H1 (cell line): ENCODE results near the gene DKC1. TPM values are rescaled to one million over a fixed set of nuclear protein-coding genes. Genes with fewer than 3 reads are reported as not detected.

Experiments
- CBX5 ChIP-seq: fragments of 300-800, 300-1000 bp; sonication (generic); IDR thresholded peaks from 2 replicates; pipeline ENCODE4 v1.7.1; 2016; ENCODE audit warnings: antibody characterized with exemption, low read length, low read depth
- CHD7 ChIP-seq: fragments of 300-600 bp; sonication (generic); IDR thresholded peaks from 2 replicates; pipeline ENCODE4 v1.7.1; 2012; ENCODE audit warnings: low read length, moderate library complexity, mild to moderate bottlenecking, inconsistent platforms; ENCODE audit not compliant: insufficient replicate concordance
- CTCF ChIP-seq, 3 experiments: IDR thresholded peaks; 1 replicate in 2 of 3; 2 replicates in 1 of 3; pipeline versions ENCODE4 v1.5.1 to v1.6.1; 2011; ENCODE audit warnings: low read length in 3 of 3, mild to moderate bottlenecking in 3 of 3, inconsistent platforms in 2 of 3, low read depth in 1 of 3, moderate library complexity in 1 of 3; ENCODE audit not compliant: insufficient read depth in 1 of 3; ENCODE audit errors: control extremely low read depth in 1 of 3
- POLR2AphosphoS5 ChIP-seq: IDR thresholded peaks from 2 replicates; pipeline ENCODE4 v1.6.1; 2011; ENCODE audit warnings: low read depth, low read length
- RBBP5 ChIP-seq: IDR thresholded peaks from 2 replicates; pipeline ENCODE4 v1.7.1; 2012; ENCODE audit warnings: low read depth, mild to moderate bottlenecking, inconsistent platforms, low read length, moderate library complexity, borderline replicate concordance
- SRF ChIP-seq: IDR thresholded peaks from 2 replicates; pipeline ENCODE4 v1.6.1; 2011; ENCODE audit warnings: mild to moderate bottlenecking, low read depth, low read length, moderate library complexity
- polyA plus RNA-seq, 7 experiments: library from polyadenylated mRNA; depleted of rRNA in 3 of 7; stranded (reverse) in 5 of 7; unstranded in 2 of 7; fragments of >200 nt in 5 of 7; fragments of 200-250 nt in 2 of 7; gene quantifications; 1 replicate in 5 of 7; 2 replicates in 1 of 7; 4 replicates in 1 of 7; pipeline versions ENCODE4 v1.2.1 to v1.2.3, GENCODE V29; 2011 to 2013; ENCODE audit warnings: missing spikeins in 2 of 7, mixed read lengths in 2 of 7
- total RNA-seq: library from RNA; stranded (reverse); fragmentation: NEBNext Ultra II Directional; extraction: Animal tissue kit (Norgen Biotek cat#: 25700); gene quantifications from 2 replicates; pipeline ENCODE4 v1.2.1, GENCODE V29; 2021

Gene DKC1
- total and polyA plus RNA-seq, 2 of the 8 experiments (the other 6 are each of a cell fraction or from before 2014, with no cell fraction given): 65.6 to 143 TPM

- TF ChIP-seq CHD7: no peak
- no peak for TF ChIP-seq POLR2AphosphoS5
- no peak for TF ChIP-seq CTCF (IDR thresholded peaks at IDR 0.05; ENCODE audit: control extremely low read depth in 1 of 3, insufficient read depth in 1 of 3, low read depth in 1 of 3, low read length in 3 of 3)
- TF ChIP-seq SRF: no peak
- no peak for TF ChIP-seq RBBP5
- no peak for TF ChIP-seq CBX5
These were observed 34.3 kb downstream of the DKC1 start (continued) for GRCh38 chrX:154797006-154797405.
